Activated CD4-positive, alpha-beta T cell treated with anti-CD3 and anti-CD28 coated beads, Interleukin-2, amount 10 ng/mL, durations not matched to agents 7 days and 5 days (primary cell): Measurements from ENCODE around the gene PPP1R10. TPM values are rescaled to one million over a fixed set of nuclear protein-coding genes. Genes with fewer than 3 reads are reported as not detected.
"Not testable (repeated sequence)": the region's sequence is repeated elsewhere in the genome, so short reads cannot be mapped to it uniquely, and the experiment has no call there.

Experiments
- CTCF ChIA-PET: fragments of 350-600 bp; sonication (Branson Sonifier 250); formaldehyde crosslinking; loops from one replicate; lab custom pipeline; 2021; ENCODE audit warnings: antibody characterized with exemption; lab: Charles Lee
- POLR2A ChIA-PET: fragments of 350-600 bp; sonication (Branson Sonifier 250); formaldehyde crosslinking; loops from one replicate; lab custom pipeline; 2021; ENCODE audit warnings: antibody characterized with exemption; lab: Charles Lee
- DNase-seq: peaks from one replicate; pipeline ENCODE4 v3.0.0-alpha.2; 2020
- H3K27ac Mint-ChIP-seq: one replicate; pipeline ENCODE4 v1.8.0; 2021; ENCODE audit warnings: mild to moderate bottlenecking, moderate library complexity, mixed read lengths
- H3K27me3 Mint-ChIP-seq: one replicate; pipeline ENCODE4 v1.8.0; 2021; ENCODE audit warnings: mixed read lengths
- H3K36me3 Mint-ChIP-seq: one replicate; pipeline ENCODE4 v1.8.0; 2021; ENCODE audit warnings: low read depth, mixed read lengths
- H3K4me1 Mint-ChIP-seq: one replicate; pipeline ENCODE4 v1.8.0; 2021; ENCODE audit warnings: mixed read lengths
- H3K4me3 Mint-ChIP-seq: one replicate; pipeline ENCODE4 v1.8.0; 2021; ENCODE audit warnings: mild to moderate bottlenecking, moderate library complexity, mixed read lengths
- H3K9me3 Mint-ChIP-seq: one replicate; pipeline ENCODE4 v1.8.0; 2021; ENCODE audit warnings: mixed read lengths
- total RNA-seq, 2 experiments: library from RNA; stranded (reverse); gene quantifications; one replicate each; pipeline ENCODE4 v1.2.3, GENCODE V29; 2021

PPP1R10 gene
- 100 to 1,000 TPM in 1 of 2 experiments, 10 to 100 TPM in 1; 99.1 to 117 TPM for total RNA-seq

DNA sequence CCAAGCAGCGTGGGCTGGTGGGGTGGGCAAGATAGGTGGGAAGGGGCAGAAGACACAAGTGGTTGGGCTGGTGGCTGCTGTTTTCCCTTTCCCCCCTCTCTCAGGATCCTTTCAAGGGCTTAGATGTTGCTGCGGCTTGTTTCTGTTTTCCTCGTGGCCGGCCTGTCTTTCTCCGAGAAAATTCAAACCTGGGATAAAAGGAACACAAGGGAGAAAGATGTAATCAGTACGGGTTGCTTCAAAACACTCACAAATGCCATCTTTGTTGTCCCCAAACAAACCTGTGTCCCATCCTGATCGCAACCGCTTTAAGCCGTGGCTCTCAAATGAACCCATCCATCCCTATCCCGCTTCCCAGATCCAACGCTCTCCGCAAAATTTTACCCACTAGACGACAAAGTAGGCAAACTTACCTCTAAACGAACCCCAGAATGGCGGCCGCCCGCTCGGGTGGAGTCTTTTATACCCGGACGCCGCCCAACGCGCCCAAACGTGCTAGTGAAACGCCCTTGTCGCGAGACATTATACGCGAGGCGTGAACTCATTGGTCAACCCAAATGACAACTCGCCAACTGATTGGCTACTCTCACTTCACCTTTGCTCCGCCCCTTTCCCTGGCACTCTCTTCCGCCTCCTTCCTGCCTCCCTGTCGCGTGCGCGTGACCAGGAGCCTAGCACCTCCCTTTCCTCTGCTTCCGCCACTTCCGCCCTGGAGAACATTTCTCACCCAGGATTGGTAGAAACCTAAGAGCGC lies at the start of gene PPP1R10:
PPP1R10 (minus strand) TSS at position 433 of the 754 bp plus-strand sequence. CDS start 7,299 bp downstream, outside the sequence.
- Mint-ChIP-seq H3K36me3 (peaks cover 58% of the 10 kb centered on the region), H3K9me3 (no peaks in the 10 kb centered on the region), H3K27ac (peak within 1 kb of the TSS; percentile 100), H3K4me3 (peak within 1 kb of the TSS; percentile 98), H3K4me1 (peaks cover 45% of the 10 kb centered on the region), H3K27me3 (peaks cover 2% of the 10 kb centered on the region)
- ChIA-PET POLR2A (interaction anchor here (0.7 to 1.0 kb wide), 2 partner anchors 51 to 541 kb away, joined by 3 to 10 read pairs; partner anchors contain the start of gene TCF19), CTCF (interaction anchor here (1.0 to 1.4 kb wide), 3 partner anchors 20 to 62 kb away, joined by 3 to 7 read pairs (median 6); partner anchors contain the start of gene DHX16)
- peak; percentile 100 for DNase-seq

DNA sequence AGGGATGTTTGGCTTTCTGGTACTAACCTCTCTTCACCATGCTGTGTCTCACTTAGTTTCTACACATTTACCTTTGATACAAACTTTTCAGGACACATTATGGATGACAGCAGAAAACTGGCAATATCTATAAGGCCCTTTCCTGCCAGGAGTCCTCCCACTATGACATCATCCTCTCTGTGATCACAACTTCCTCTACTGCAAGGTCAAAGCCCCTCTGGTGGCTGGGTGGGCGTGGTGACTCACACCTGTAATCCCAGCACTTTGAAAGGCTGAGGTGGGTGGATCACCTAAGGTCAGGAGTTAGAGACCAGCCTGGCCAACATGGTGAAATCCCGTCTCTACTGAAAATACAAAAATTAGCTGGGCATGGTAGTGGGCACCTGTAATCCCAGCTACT lies 49.3 kb upstream of the PPP1R10 start:
- CTCF ChIA-PET, result interaction anchor here (0.6 to 2.3 kb wide), 4 partner anchors 13 to 44 kb away, joined by 3 to 11 read pairs (median 4); no protein-coding TSS in a partner anchor
- H3K4me3 Mint-ChIP-seq, H3K9me3 Mint-ChIP-seq, H3K27me3 Mint-ChIP-seq, POLR2A ChIA-PET, DNase-seq: not testable (repeated sequence)
- H3K36me3 Mint-ChIP-seq, result peaks cover 51% of the 10 kb centered on the region
- peaks cover 29% of the 10 kb centered on the region for H3K4me1 Mint-ChIP-seq
- H3K27ac Mint-ChIP-seq, result peak overlapping the region; percentile 28

DNA sequence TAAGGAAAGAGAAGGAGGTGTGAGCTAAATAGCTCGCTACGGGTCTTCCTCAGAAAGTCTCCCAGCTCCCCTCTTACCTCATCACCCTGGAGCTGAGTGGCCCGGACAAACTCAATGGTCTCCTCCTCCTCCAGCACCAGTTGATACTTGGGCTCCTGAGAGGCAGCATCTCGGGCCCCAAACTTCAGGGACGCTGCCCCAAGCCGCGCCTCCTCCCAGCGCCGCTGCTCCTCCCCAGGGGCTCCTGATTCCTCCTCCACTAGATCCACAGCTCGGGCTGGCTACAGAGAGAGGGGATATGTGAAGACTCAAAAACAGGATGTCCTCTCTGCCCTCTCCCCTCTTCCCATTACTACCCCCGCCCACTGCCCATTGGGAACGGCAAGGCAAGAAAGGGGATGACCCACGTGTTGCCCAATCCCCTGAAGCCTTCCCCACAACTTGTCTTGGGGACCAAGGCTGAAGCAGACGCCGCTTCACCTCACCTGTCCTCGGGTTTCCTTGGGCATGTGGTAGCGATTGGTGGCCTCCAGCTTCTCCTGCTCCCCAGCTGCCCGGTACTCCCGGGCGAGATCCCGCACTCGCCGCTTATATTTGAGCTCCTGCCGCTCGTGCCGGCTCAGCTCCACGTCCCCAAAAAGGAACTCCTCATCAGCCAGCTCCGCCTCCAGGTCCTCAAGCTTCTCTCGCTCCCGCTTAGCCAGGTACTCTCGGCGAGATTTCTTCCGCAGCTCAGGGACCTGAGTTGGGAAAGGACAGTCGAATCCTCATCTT lies 48.1 kb upstream of the PPP1R10 start:
- no peak overlapping the region for H3K27ac Mint-ChIP-seq
- peaks cover 19% of the 10 kb centered on the region for H3K4me1 Mint-ChIP-seq
- H3K27me3 Mint-ChIP-seq, result no peaks in the 10 kb centered on the region
- no peaks in the 10 kb centered on the region for H3K9me3 Mint-ChIP-seq
- POLR2A ChIA-PET, result no interaction called here
- peaks cover 45% of the 10 kb centered on the region for H3K36me3 Mint-ChIP-seq
- H3K4me3 Mint-ChIP-seq, result no peak overlapping the region
- DNase-seq, result no peak
- CTCF ChIA-PET, result interaction anchor here (0.8 to 2.3 kb wide), 9 partner anchors 12 to 129 kb away, joined by 3 to 11 read pairs (median 4); partner anchors contain the start of gene MDC1

DNA sequence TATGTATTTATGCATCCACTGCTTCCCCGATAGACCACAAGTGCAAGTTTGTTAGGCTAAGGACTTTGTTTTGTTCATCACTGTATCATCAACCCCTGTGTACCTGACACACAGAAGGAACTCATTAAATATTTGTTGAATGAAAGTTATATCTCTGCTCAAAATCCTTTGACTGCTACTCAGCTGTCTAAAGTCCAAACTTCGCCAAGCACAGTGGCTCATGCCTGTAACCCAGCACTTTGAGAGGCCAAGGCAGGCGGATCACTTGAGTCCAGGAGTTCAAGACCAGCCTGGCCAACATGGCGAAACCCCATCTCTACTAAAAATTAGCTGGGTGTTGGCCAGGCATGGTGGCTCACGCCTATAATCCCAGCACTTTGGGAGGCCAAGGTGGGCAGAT lies 40.9 kb upstream of the PPP1R10 start:
- POLR2A ChIA-PET, DNase-seq, H3K4me1 Mint-ChIP-seq, H3K27ac Mint-ChIP-seq, H3K27me3 Mint-ChIP-seq, H3K9me3 Mint-ChIP-seq, H3K4me3 Mint-ChIP-seq: not testable (repeated sequence)
- peaks cover 47% of the 10 kb centered on the region for H3K36me3 Mint-ChIP-seq
- CTCF ChIA-PET, result interaction anchor here (1.3 to 2.5 kb wide), 4 partner anchors 9 to 73 kb away, joined by 3 to 5 read pairs (median 5); partner anchors contain the start of gene DHX16

DNA sequence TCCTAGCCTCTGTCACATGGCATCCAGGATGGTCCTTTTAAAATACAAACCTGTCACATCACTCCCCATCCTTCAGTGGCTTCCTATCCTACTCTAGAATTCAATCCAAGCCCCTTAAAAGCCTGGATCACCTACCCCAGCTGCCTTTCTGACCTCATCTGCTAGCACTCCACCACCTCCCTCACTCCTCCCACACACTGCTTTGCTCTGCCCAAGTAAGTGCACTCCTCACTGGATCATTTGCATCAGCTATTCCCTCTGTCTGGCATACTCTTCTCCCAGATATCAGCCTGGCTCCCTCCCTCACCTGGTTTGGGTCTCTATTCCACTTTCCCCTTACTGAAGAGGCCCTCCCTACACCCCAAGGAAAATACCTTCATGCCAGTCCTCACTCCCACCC lies 40.4 kb upstream of the PPP1R10 start:
- Mint-ChIP-seq H3K9me3 (no peaks in the 10 kb centered on the region), H3K27ac (no peak overlapping the region), H3K4me1 (peaks cover 2% of the 10 kb centered on the region), H3K36me3 (peaks cover 43% of the 10 kb centered on the region), H3K27me3 (no peaks in the 10 kb centered on the region), H3K4me3 (no peak overlapping the region)
- ChIA-PET CTCF (interaction anchor here (0.8 to 1.7 kb wide), 5 partner anchors 14 to 65 kb away, joined by 3 to 5 read pairs (median 4); partner anchors contain the start of gene DHX16), POLR2A (no interaction called here)
- DNase-seq, result no peak

DNA sequence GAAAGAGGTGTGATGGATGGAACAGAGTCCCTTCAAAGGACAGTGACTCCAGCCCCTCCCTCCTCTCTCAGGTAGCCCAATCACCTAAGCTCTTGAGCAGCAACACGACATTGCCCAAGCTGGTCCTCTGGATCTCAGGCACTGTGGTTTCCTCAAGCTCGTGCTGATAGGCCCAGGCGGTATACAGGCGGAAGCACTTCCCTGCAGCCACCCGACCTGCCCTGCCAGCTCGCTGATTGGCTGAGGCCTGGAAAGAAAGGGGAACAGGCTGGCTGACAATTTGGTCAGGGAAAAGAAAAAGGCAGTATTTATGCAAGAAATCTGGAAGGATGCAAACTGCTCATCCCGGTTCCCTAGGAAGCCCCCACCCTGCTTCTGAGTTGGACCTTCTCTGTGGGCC lies 39.5 kb upstream of the PPP1R10 start:
- ChIA-PET POLR2A (no interaction called here), CTCF (interaction anchor here (0.8 to 1.5 kb wide), 6 partner anchors 13 to 115 kb away, joined by 3 to 4 read pairs (median 3); no protein-coding TSS in a partner anchor)
- no peaks in the 10 kb centered on the region for H3K27me3 Mint-ChIP-seq
- peaks cover 43% of the 10 kb centered on the region for H3K36me3 Mint-ChIP-seq
- H3K9me3 Mint-ChIP-seq, result no peaks in the 10 kb centered on the region
- H3K4me3 Mint-ChIP-seq, result no peak overlapping the region
- peaks cover 2% of the 10 kb centered on the region for H3K4me1 Mint-ChIP-seq
- DNase-seq, result no peak
- H3K27ac Mint-ChIP-seq, result no peak overlapping the region

DNA sequence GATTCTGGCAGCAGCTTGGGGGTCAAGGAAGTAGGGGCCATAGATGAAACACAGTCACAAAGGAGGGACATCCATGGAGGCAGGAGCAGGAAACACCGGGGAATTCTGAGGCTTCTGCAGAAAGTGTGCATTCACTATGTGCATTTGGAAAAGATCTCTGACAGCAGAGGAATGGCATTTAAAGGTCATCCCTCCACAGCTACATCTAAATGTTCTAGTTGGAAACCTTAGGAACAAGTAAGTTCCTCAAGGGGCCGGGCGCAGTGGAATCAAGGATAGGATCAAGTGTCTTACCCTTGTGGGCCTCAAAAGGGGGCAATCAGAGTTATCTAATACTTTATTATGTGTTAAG lies 38.7 kb upstream of the PPP1R10 start:
- Mint-ChIP-seq H3K36me3 (peaks cover 48% of the 10 kb centered on the region), H3K4me1 (peaks cover 2% of the 10 kb centered on the region), H3K9me3 (no peaks in the 10 kb centered on the region), H3K4me3 (no peak overlapping the region), H3K27ac (no peak overlapping the region), H3K27me3 (no peaks in the 10 kb centered on the region)
- no peak for DNase-seq
- CTCF ChIA-PET, result interaction anchor here (0.9 to 1.5 kb wide), 4 partner anchors 23 to 115 kb away, joined by 3 to 4 read pairs (median 3); no protein-coding TSS in a partner anchor
- POLR2A ChIA-PET, result no interaction called here

DNA sequence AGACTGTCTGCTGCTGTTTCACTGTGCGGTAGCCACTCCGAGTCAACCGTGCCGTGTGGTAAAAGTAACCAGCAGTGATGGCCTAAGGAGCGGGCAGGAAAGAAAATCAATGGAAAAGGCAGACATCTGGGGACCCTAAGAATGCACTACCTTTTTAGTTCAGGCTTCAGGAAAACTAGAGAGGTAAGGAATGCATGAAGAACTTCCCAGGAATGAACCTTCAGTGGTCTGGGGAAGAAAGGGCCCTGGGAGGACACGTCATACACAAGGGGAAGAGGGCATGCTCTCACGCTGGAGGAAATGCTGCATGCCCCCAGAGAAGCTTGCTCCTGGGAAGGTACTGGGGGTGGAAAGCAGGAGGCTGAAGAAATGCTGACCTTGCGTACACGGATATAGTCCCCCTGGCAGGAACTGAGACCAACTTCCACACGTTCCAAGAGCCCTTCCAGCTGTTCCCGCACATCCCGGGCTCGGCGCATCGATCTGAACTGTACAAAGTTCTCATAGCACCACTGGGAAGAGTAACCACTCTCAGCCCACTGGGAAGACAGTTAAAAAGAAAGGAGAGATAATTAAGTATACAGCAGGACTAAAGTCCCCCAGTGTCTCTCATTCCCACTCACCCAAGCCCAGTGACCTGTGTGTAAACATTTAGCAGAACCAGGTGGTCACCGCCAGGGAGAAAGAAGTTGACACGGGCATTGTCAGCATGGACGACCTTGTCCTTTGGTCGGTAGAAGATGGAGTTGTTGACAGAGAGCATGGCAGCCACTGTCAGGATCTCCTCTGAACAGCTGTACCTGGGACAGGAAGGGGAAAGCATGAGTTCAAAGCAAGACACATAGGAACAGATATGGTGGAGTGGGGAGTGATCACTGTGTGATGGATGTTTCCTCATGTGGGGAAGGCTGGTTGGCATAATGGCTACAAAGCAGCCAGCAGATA lies 38.0 kb upstream of the PPP1R10 start:
- Mint-ChIP-seq H3K4me1 (peaks cover 2% of the 10 kb centered on the region), H3K27ac (no peak overlapping the region), H3K4me3 (no peak overlapping the region), H3K27me3 (no peaks in the 10 kb centered on the region), H3K36me3 (peaks cover 48% of the 10 kb centered on the region), H3K9me3 (no peaks in the 10 kb centered on the region)
- no peak for DNase-seq
- CTCF ChIA-PET, result interaction anchor here (1.0 to 1.2 kb wide), 2 partner anchors 45 to 114 kb away, joined by 3 read pairs; no protein-coding TSS in a partner anchor
- POLR2A ChIA-PET, result interaction anchor here (0.6 kb wide), 1 partner anchor 45 kb away, joined by 3 read pairs; no protein-coding TSS in a partner anchor

DNA sequence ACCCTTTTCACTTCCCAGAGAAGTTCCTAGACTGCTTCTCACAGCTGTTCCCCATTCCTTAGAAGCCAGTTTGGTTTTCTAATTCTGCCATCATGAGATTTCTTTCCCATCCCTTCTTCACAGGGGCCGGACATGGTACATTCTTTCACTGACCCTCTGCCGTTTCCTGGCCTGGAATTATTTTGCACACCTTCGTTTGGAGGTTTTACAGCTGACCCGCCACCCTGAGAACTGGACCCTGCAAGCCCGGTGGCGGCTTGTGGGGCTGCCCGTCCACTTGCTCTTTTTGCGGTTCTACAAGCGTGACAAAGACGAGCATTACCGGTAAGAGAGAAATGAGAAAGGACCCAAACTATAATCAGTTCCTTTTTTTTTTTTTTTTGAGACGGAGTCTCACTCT lies 34.1 kb upstream of the PPP1R10 start:
- CTCF ChIA-PET, result interaction anchor here (0.6 to 1.3 kb wide), 3 partner anchors 19 to 80 kb away, joined by 3 to 4 read pairs (median 3); no protein-coding TSS in a partner anchor
- no peak overlapping the region for H3K27ac Mint-ChIP-seq
- H3K27me3 Mint-ChIP-seq, result no peaks in the 10 kb centered on the region
- DNase-seq, result no peak
- POLR2A ChIA-PET, result interaction anchor here (0.7 kb wide), 1 partner anchor 21 kb away, joined by 4 read pairs; no protein-coding TSS in a partner anchor
- peaks cover 16% of the 10 kb centered on the region for H3K4me1 Mint-ChIP-seq
- peaks cover 35% of the 10 kb centered on the region for H3K36me3 Mint-ChIP-seq
- no peak overlapping the region for H3K4me3 Mint-ChIP-seq
- H3K9me3 Mint-ChIP-seq, result no peaks in the 10 kb centered on the region

DNA sequence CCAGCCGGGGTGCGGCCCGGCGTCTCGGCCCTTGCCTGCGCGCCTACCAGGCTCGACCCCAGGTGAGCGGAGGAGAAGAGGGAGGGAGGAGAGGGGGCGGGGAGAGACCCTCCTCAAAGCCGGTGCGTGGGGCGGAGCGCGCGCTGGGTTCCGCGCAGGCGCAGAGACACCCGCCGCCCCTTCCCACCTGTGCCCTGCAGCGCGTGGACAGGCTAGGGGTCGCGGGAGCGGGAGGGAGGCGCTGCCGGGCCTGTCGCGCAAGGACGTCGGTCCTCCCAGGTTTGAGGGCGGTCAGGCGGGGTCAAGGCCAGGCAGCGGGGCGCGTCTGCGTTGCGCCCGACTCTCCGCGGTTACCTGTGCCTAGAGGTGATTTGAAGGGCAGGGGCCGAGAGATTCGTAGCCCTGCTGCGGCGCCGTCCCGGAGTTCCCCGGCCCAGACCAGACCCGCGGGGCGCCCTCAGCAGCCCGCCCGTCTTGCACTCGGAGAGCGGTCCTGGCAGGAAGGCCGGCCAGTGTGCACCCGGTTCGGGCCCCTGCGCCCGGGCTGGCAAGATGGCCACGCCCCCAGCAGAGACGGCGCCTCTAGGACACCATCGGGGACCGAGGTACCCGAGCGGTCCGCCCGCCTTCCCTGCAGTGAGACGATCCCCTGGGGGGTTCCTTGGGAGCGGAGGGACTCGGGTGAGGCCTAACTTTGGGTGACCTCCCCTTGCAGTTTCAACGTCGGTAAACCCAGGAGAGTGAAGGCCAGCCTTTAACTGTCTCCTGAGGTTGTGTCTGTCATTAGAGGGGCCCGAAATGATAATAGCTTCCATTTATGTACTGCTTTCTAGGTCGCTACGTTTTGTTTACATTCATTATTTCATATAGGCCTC lies 30.4 kb upstream of the PPP1R10 start:
- DNase-seq, result peak; percentile 74
- no peaks in the 10 kb centered on the region for H3K27me3 Mint-ChIP-seq
- H3K27ac Mint-ChIP-seq, result peak overlapping the region; percentile 94
- H3K4me3 Mint-ChIP-seq, result peak overlapping the region; percentile 85
- H3K9me3 Mint-ChIP-seq, result no peaks in the 10 kb centered on the region
- peaks cover 29% of the 10 kb centered on the region for H3K4me1 Mint-ChIP-seq
- ChIA-PET POLR2A (no interaction called here), CTCF (no interaction called here)
- peaks cover 22% of the 10 kb centered on the region for H3K36me3 Mint-ChIP-seq
